HepG2 (cell line): ENCODE measurements around the gene EEF1AKMT1. TPM values are rescaled to one million over a fixed set of nuclear protein-coding genes. Genes with fewer than 3 reads are reported as not detected.

Source experiments
- AKAP8 ChIP-seq: sonication (generic); formaldehyde crosslinking; IDR thresholded peaks from 2 replicates; pipeline ENCODE4 v1.5.1; 2020; ENCODE audit warnings: mild to moderate bottlenecking, missing genetic modification reagents
- ARNT2 ChIP-seq: sonication (generic); formaldehyde crosslinking; IDR thresholded peaks from 2 replicates; pipeline ENCODE4 v1.8.0; 2022; ENCODE audit warnings: mild to moderate bottlenecking, low read depth, missing genetic modification reagents, moderate library complexity
- FOXP4 ChIP-seq: sonication (generic); formaldehyde crosslinking; IDR thresholded peaks from 2 replicates; pipeline ENCODE4 v1.4.0; 2020; ENCODE audit warnings: missing genetic modification reagents
- HNF4A ChIP-seq: sonication (generic); formaldehyde crosslinking; IDR thresholded peaks from 2 replicates; pipeline ENCODE4 v1.4.0; 2020; ENCODE audit warnings: missing genetic modification reagents
- KAT8 ChIP-seq: IDR thresholded peaks from 2 replicates; pipeline ENCODE4 v1.6.1; 2016; ENCODE audit warnings: missing genetic modification reagents, missing compliant biosample characterization
- ZBTB26 ChIP-seq: IDR thresholded peaks from 2 replicates; pipeline ENCODE4 v1.6.1; 2016; ENCODE audit warnings: missing compliant biosample characterization, missing genetic modification reagents, borderline replicate concordance
- ZIK1 ChIP-seq: sonication (generic); formaldehyde crosslinking; IDR thresholded peaks from 2 replicates; pipeline ENCODE4 v1.5.0; 2020; ENCODE audit warnings: mild to moderate bottlenecking, low read depth, missing genetic modification reagents, borderline replicate concordance
- ZNF407 ChIP-seq: sonication (generic); formaldehyde crosslinking; IDR thresholded peaks from one replicate; pipeline ENCODE4 v1.5.1; 2020; ENCODE audit warnings: mild to moderate bottlenecking, missing genetic modification reagents; ENCODE audit errors: not compliant biosample characterization
- ZNF414 ChIP-seq: sonication (generic); formaldehyde crosslinking; IDR thresholded peaks from 2 replicates; pipeline ENCODE4 v1.5.0; 2020; ENCODE audit warnings: missing genetic modification reagents
- ZNF430 ChIP-seq: sonication (generic); formaldehyde crosslinking; IDR thresholded peaks from 2 replicates; pipeline ENCODE4 v1.9.0; 2021; ENCODE audit warnings: mild to moderate bottlenecking, missing genetic modification reagents
- ZNF44 ChIP-seq: sonication (generic); formaldehyde crosslinking; IDR thresholded peaks from 2 replicates; pipeline ENCODE4 v1.5.1; 2020; ENCODE audit warnings: mild to moderate bottlenecking, missing genetic modification reagents
- ZNF713 ChIP-seq: sonication (generic); formaldehyde crosslinking; IDR thresholded peaks from 2 replicates; pipeline ENCODE4 v1.4.0; 2020; ENCODE audit warnings: mild to moderate bottlenecking, missing genetic modification reagents
- polyA plus RNA-seq, 8 experiments: library from polyadenylated mRNA; depleted of rRNA in 3 of 8; stranded (reverse) in 7 of 8; unstranded in 1 of 8; fragments of >200 nt; fragmentation: Illumina TruSeq in 4 of 8; extraction: Trizol in 4 of 8; gene quantifications; 2 replicates each; pipeline versions ENCODE4 v1.2.1 to v1.2.3, GENCODE V29; 2011 to 2016; ENCODE audit warnings: low read depth in 4 of 8, missing spikeins in 1 of 8, mixed read lengths in 1 of 8; ENCODE audit not compliant: insufficient read depth in 1 of 8
- total RNA-seq, 5 experiments: library from RNA; depleted of rRNA; stranded (reverse); fragments of >200 nt; fragmentation: Illumina TruSeq; extraction: Trizol; gene quantifications; 2 replicates each; pipeline ENCODE4 v1.2.3, GENCODE V29; 2016; ENCODE audit warnings: low read depth in 1 of 5
- TF ChIP-seq, protein P1 (sequence below): sonication (generic); IDR thresholded peaks from 2 replicates; pipeline ENCODE4 v1.6.1; 2016; ENCODE audit warnings: low read depth, borderline replicate concordance

EEF1AKMT1 gene
- total and polyA plus RNA-seq, 2 of the 13 experiments (the other 11 are each of a cell fraction or from before 2014, with no cell fraction given): 6.0 to 16.1 TPM

- TF ChIP-seq FOXP4 (CRISPR knock-in tag) (peak; percentile 37; the same call in 1 of the 2 replicates), ZNF407 (peak; percentile 96), KAT8 (peak; percentile 79), AKAP8 (peak; percentile 72), ZNF44 (CRISPR knock-in tag) (no peak), ZNF430 (peak; percentile 96), ARNT2 (peak; percentile 79), ZBTB26 (no peak), ZIK1 (peak; percentile 66; the same call in 1 of the 2 replicates), HNF4A (CRISPR knock-in tag) (peak; percentile 44; the same call in 1 of the 2 replicates), ZNF713 (CRISPR knock-in tag) (no peak), ZNF414 (CRISPR knock-in tag) (peak; percentile 58; the same call in 1 of the 2 replicates)
- TF ChIP-seq, protein P1, sequence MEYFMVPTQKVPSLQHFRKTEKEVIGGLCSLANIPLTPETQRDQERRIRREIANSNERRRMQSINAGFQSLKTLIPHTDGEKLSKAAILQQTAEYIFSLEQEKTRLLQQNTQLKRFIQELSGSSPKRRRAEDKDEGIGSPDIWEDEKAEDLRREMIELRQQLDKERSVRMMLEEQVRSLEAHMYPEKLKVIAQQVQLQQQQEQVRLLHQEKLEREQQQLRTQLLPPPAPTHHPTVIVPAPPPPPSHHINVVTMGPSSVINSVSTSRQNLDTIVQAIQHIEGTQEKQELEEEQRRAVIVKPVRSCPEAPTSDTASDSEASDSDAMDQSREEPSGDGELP: peak; percentile 69; the same call in 1 of the 2 replicates
Observed at GRCh38 chr13:20773194-20774080, at the start of gene EEF1AKMT1 (continued).
